Liver (tissue), 9 donors: ENCODE results near the gene COMMD1. TPM values are rescaled to one million over a fixed set of nuclear protein-coding genes. Genes with fewer than 3 reads are reported as not detected.

Experiments used
- DNase-seq: peaks from one replicate; pipeline ENCODE4 v3.0.0-alpha.2; 2017; ENCODE audit warnings: low spot score
- H3K27ac ChIP-seq, 2 donors: one replicate each; pipeline ENCODE4 v1.7.0; 2013; ENCODE audit warnings: inconsistent platforms in 2 of 2, low read length in 2 of 2, control low read depth in 1 of 2, low read depth in 1 of 2, mild to moderate bottlenecking in 1 of 2
- H3K27me3 ChIP-seq, 4 donors: one replicate each; pipeline versions ENCODE4 v1.6.1 to v1.7.0; 2013; ENCODE audit warnings: low read length in 3 of 4, inconsistent platforms in 1 of 4, mild to moderate bottlenecking in 1 of 4, moderate library complexity in 1 of 4; ENCODE audit not compliant: control insufficient read depth in 4 of 4, insufficient read depth in 4 of 4
- H3K36me3 ChIP-seq, 4 donors: one replicate each; pipeline versions ENCODE4 v1.6.1 to v1.7.0; 2013; ENCODE audit warnings: low read length in 3 of 4, mild to moderate bottlenecking in 3 of 4, low read depth in 1 of 4, moderate library complexity in 1 of 4; ENCODE audit not compliant: control insufficient read depth in 4 of 4, insufficient read depth in 3 of 4
- H3K4me1 ChIP-seq, 4 donors: one replicate each; pipeline versions ENCODE4 v1.6.1 to v1.7.0; 2013; ENCODE audit warnings: low read length in 3 of 4, mild to moderate bottlenecking in 3 of 4, moderate library complexity in 1 of 4; ENCODE audit not compliant: control insufficient read depth in 4 of 4, insufficient read depth in 4 of 4
- H3K4me3 ChIP-seq, 3 donors: one replicate each; pipeline versions ENCODE4 v1.6.1 to v1.7.0; 2013; ENCODE audit warnings: low read length in 3 of 3, control low read depth in 1 of 3, low read depth in 1 of 3, mild to moderate bottlenecking in 1 of 3
- H3K9ac ChIP-seq, 2 donors: one replicate each; pipeline ENCODE4 v1.7.0; 2013; ENCODE audit warnings: low read length in 2 of 2, mild to moderate bottlenecking in 2 of 2, moderate library complexity in 2 of 2, control low read depth in 1 of 2, low read depth in 1 of 2
- H3K9me3 ChIP-seq, 4 donors: one replicate each; pipeline versions ENCODE4 v1.6.1 to v1.7.0; 2013; ENCODE audit warnings: low read length in 3 of 4; ENCODE audit not compliant: control insufficient read depth in 4 of 4
- EGR1 ChIP-seq, 2 donors: IDR thresholded peaks; 2 replicates each; pipeline ENCODE4 v1.6.1; 2016 to 2018; ENCODE audit warnings: antibody characterized with exemption in 2 of 2, low read depth in 2 of 2
- FOXA1 ChIP-seq: IDR thresholded peaks from 2 replicates; pipeline ENCODE4 v1.6.1; 2016; ENCODE audit warnings: antibody characterized with exemption
- FOXA2 ChIP-seq: IDR thresholded peaks from 2 replicates; pipeline ENCODE4 v1.6.1; 2016; ENCODE audit warnings: antibody characterized with exemption
- HNF4A ChIP-seq, 2 donors: conservative IDR thresholded peaks; 2 replicates each; pipeline ENCODE4 v1.6.1; 2016; ENCODE audit warnings: antibody characterized with exemption in 2 of 2, mild to moderate bottlenecking in 2 of 2
- JUND ChIP-seq, 2 donors: IDR thresholded peaks; 2 replicates each; pipeline ENCODE4 v1.6.1; 2016; ENCODE audit warnings: antibody characterized with exemption in 2 of 2
- NR2F2 ChIP-seq: IDR thresholded peaks from 2 replicates; pipeline ENCODE4 v1.6.1; 2016; ENCODE audit warnings: antibody characterized with exemption
- RAD21 ChIP-seq, 2 donors: IDR thresholded peaks; 2 replicates each; pipeline ENCODE4 v1.6.1; 2016; ENCODE audit warnings: antibody characterized with exemption in 2 of 2, mild to moderate bottlenecking in 2 of 2
- RXRA ChIP-seq, 2 donors: IDR thresholded peaks; 2 replicates each; pipeline ENCODE4 v1.6.1; 2017 to 2018; ENCODE audit warnings: antibody characterized with exemption in 2 of 2, mild to moderate bottlenecking in 1 of 2
- YY1 ChIP-seq: IDR thresholded peaks from 2 replicates; pipeline ENCODE4 v1.6.1; 2016; ENCODE audit warnings: antibody characterized with exemption, mild to moderate bottlenecking
- ZBTB33 ChIP-seq: IDR thresholded peaks from 2 replicates; pipeline ENCODE4 v1.6.1; 2016; ENCODE audit warnings: antibody characterized with exemption
- WGBS: extraction: QIAGEN DNeasy Blood & Tissue Kit; methylation state at CpG from one replicate; pipeline ENCODE4 v1.1.7; 2013; 5-methylcytosine and 5-hydroxymethylcytosine counted together
- polyA plus RNA-seq, 2 donors: library from polyadenylated mRNA; stranded (reverse) in 1 of 2; unstranded in 1 of 2; fragments of 200-250 nt in 1 of 2; fragments of >200 nt in 1 of 2; fragmentation: Nextera tagmentation in 1 of 2; extraction: Ambion mirVana in 1 of 2; gene quantifications; one replicate each; pipeline versions ENCODE4 v1.2.1 to v1.2.3, GENCODE V29; 2013 to 2015
- total RNA-seq, 2 donors: library from RNA; depleted of rRNA; stranded (reverse); fragments of >200 nt; gene quantifications; one replicate each; pipeline ENCODE4 v1.2.3, GENCODE V29; 2014
- TF ChIP-seq, protein P1 (sequence below): IDR thresholded peaks from 2 replicates; pipeline ENCODE4 v1.6.1; 2016; ENCODE audit warnings: antibody characterized with exemption, mild to moderate bottlenecking
- TF ChIP-seq, protein P2 (sequence below): IDR thresholded peaks from 2 replicates; pipeline ENCODE4 v1.6.1; 2016; ENCODE audit warnings: antibody characterized with exemption
- TF ChIP-seq, protein P3 (sequence below): IDR thresholded peaks from 2 replicates; pipeline ENCODE4 v1.6.1; 2016; ENCODE audit warnings: antibody characterized with exemption
- TF ChIP-seq, protein P4 (sequence below): fragments of 150-350 bp; IDR thresholded peaks from 2 replicates; pipeline ENCODE4 v1.5.1; 2017; ENCODE audit warnings: improper control_type of control experiment, low read depth, low read length; ENCODE audit not compliant: missing input control
- donor health status: healthy.
- donor health status: healthy.
- donor health status: healthy.
- donor health status: healthy.
- donor health status: healthy.

Gene COMMD1
- total and polyA plus RNA-seq, 4 donors, result 17.4 to 47.9 (median 20.7) TPM

- Histone ChIP-seq H3K9me3 (no peaks in the 10 kb centered on the region), H3K9ac (no peak overlapping the region), H3K27me3 (no peaks in the 10 kb centered on the region), H3K27ac (no peak overlapping the region), H3K4me1 (no peaks in the 10 kb centered on the region), H3K4me3 (no peak overlapping the region), H3K36me3 (no peaks in the 10 kb centered on the region)
- WGBS, result 78% methylated on average over 2 of the region's 2 CpGs
- no peak for DNase-seq
- TF ChIP-seq YY1, result no peak
- TF ChIP-seq, protein P1, sequence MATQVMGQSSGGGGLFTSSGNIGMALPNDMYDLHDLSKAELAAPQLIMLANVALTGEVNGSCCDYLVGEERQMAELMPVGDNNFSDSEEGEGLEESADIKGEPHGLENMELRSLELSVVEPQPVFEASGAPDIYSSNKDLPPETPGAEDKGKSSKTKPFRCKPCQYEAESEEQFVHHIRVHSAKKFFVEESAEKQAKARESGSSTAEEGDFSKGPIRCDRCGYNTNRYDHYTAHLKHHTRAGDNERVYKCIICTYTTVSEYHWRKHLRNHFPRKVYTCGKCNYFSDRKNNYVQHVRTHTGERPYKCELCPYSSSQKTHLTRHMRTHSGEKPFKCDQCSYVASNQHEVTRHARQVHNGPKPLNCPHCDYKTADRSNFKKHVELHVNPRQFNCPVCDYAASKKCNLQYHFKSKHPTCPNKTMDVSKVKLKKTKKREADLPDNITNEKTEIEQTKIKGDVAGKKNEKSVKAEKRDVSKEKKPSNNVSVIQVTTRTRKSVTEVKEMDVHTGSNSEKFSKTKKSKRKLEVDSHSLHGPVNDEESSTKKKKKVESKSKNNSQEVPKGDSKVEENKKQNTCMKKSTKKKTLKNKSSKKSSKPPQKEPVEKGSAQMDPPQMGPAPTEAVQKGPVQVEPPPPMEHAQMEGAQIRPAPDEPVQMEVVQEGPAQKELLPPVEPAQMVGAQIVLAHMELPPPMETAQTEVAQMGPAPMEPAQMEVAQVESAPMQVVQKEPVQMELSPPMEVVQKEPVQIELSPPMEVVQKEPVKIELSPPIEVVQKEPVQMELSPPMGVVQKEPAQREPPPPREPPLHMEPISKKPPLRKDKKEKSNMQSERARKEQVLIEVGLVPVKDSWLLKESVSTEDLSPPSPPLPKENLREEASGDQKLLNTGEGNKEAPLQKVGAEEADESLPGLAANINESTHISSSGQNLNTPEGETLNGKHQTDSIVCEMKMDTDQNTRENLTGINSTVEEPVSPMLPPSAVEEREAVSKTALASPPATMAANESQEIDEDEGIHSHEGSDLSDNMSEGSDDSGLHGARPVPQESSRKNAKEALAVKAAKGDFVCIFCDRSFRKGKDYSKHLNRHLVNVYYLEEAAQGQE, result no peak
- TF ChIP-seq RAD21 (IDR thresholded peaks at IDR 0.05), result no peak
- no peak for TF ChIP-seq JUND (IDR thresholded peaks at IDR 0.05)
- TF ChIP-seq HNF4A (conservative IDR thresholded peaks at IDR 0.05), result no peak
- TF ChIP-seq EGR1 (IDR thresholded peaks at IDR 0.05; ENCODE audit: low read depth in 2 of 2), result no peak
- TF ChIP-seq, protein P2, sequence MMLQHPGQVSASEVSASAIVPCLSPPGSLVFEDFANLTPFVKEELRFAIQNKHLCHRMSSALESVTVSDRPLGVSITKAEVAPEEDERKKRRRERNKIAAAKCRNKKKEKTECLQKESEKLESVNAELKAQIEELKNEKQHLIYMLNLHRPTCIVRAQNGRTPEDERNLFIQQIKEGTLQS, result no peak
- TF ChIP-seq, protein P3, sequence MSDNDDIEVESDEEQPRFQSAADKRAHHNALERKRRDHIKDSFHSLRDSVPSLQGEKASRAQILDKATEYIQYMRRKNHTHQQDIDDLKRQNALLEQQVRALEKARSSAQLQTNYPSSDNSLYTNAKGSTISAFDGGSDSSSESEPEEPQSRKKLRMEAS, result no peak
Observed at GRCh38 chr2:61995515-61995914, 90.0 kb downstream of the COMMD1 start.

GRCh38 chr2:61998426-61998825, 93.0 kb downstream of the COMMD1 start:
- Histone ChIP-seq H3K9me3 (no peaks in the 10 kb centered on the region), H3K36me3 (peaks cover 0 to 2% (median 0%) of the 10 kb centered on the region in 4 donors), H3K27me3 (no peaks in the 10 kb centered on the region), H3K27ac (no peak overlapping the region), H3K4me3 (no peak overlapping the region), H3K9ac (no peak overlapping the region), H3K4me1 (no peaks in the 10 kb centered on the region)
- DNase-seq, result no peak
- 95% methylated on average over 8 of the region's 8 CpGs for WGBS
- TF ChIP-seq, protein P2, result no peak
- TF ChIP-seq ZBTB33 (no peak), RXRA (IDR thresholded peaks at IDR 0.05) (no peak), NR2F2 (no peak)

DNA sequence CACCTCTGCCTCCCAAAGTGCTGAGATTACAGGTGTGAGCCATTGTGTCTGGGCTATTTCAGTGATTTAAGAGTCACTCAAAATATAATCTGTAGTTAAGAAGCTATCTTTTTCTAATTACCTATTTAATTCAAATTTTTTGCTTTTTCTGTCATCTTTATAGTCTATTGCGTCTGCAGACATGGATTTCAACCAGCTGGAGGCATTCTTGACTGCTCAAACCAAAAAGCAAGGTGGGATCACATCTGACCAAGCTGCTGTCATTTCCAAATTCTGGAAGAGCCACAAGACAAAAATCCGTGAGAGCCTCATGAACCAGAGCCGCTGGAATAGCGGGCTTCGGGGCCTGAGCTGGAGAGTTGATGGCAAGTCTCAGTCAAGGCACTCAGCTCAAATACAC, 95.1 kb downstream of the COMMD1 start:
- Histone ChIP-seq H3K9ac (no peak overlapping the region), H3K4me1 (no peaks in the 10 kb centered on the region), H3K9me3 (no peaks in the 10 kb centered on the region), H3K4me3 (no peak overlapping the region), H3K36me3 (peaks cover 0 to 3% (median under 1%) of the 10 kb centered on the region in 4 donors), H3K27me3 (no peaks in the 10 kb centered on the region), H3K27ac (no peak overlapping the region)
- 97% methylated on average over 5 of the region's 5 CpGs for WGBS
- DNase-seq, result no peak
- TF ChIP-seq ZBTB33 (no peak), JUND (IDR thresholded peaks at IDR 0.05) (no peak), FOXA2 (no peak), NR2F2 (no peak), EGR1 (IDR thresholded peaks at IDR 0.05; ENCODE audit: low read depth in 2 of 2) (no peak), FOXA1 (no peak)
- TF ChIP-seq, protein P4, sequence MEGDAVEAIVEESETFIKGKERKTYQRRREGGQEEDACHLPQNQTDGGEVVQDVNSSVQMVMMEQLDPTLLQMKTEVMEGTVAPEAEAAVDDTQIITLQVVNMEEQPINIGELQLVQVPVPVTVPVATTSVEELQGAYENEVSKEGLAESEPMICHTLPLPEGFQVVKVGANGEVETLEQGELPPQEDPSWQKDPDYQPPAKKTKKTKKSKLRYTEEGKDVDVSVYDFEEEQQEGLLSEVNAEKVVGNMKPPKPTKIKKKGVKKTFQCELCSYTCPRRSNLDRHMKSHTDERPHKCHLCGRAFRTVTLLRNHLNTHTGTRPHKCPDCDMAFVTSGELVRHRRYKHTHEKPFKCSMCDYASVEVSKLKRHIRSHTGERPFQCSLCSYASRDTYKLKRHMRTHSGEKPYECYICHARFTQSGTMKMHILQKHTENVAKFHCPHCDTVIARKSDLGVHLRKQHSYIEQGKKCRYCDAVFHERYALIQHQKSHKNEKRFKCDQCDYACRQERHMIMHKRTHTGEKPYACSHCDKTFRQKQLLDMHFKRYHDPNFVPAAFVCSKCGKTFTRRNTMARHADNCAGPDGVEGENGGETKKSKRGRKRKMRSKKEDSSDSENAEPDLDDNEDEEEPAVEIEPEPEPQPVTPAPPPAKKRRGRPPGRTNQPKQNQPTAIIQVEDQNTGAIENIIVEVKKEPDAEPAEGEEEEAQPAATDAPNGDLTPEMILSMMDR, result no peak
- TF ChIP-seq, protein P3, result no peak
